T47D (cell line): Measurements from ENCODE around the gene CNTN5.

Experiments used
- DNase-seq, 2 experiments: peaks; one replicate each; pipeline versions ENCODE4 v3.0.0 to v3.0.0-alpha.2; 2011 to 2012; ENCODE audit warnings: low read depth in 1 of 2, low spot score in 1 of 2
- JUND ChIP-seq: IDR thresholded peaks from 2 replicates; pipeline ENCODE4 v1.6.1; 2012; ENCODE audit warnings: low read depth
- in situ Hi-C: cut with HindIII; loops from 2 replicates; pipeline ENCODE4 v1.10.0; 2016; ENCODE audit warnings: low sequenced_read_pairs, low pct_unique_long_range_greater_than_20kb

The CNTN5 gene

GRCh38 chr11:100329352-100329751 is 1308.6 kb downstream of the CNTN5 start:
- no peak for DNase-seq
- TF ChIP-seq JUND: no peak
- in situ Hi-C loops: no loop called here

GRCh38 chr11:100336873-100337272 is 1316.1 kb downstream of the CNTN5 start:
- DNase-seq: no peak
- in situ Hi-C loops: no loop called here
- no peak for TF ChIP-seq JUND

- no peak for TF ChIP-seq JUND
- in situ Hi-C loops: no loop called here
Measured at GRCh38 chr11:100338144-100338840, 1317.5 kb downstream of the CNTN5 start.

GRCh38 chr11:100340466-100341319 is 1319.9 kb downstream of the CNTN5 start:
- no peak for TF ChIP-seq JUND
- DNase-seq: peak in 1 of 2 experiments; percentile 11
- in situ Hi-C loops: no loop called here

More at GRCh38 chr11:100338144-100338840, 1317.5 kb downstream of the CNTN5 start:
- DNase-seq: no peak

GRCh38 chr11:100353083-100353482 is 1332.3 kb downstream of the CNTN5 start:
- in situ Hi-C loops: no loop called here
- no peak for TF ChIP-seq JUND
- no peak for DNase-seq

DNA sequence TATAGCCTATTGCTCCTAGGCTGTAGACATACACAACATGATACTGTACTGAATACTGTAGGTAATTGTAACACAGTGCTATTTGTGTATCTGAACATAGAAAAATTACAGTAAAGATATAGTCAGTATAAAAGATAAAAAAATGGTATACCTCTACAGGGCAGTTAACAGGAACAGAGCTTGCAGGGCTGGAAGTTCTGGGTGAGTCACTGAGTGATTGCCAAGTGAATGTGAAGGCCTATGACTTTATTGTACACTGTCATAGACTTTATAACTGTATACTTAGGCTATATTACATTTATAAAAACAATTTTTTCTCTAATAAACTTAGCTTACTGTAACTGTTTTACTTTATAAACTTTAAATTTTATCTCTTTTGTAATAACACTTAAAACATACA is 1334.0 kb downstream of the CNTN5 start:
- no peak for DNase-seq
- TF ChIP-seq JUND: no peak
- in situ Hi-C loops: no loop called here

DNA sequence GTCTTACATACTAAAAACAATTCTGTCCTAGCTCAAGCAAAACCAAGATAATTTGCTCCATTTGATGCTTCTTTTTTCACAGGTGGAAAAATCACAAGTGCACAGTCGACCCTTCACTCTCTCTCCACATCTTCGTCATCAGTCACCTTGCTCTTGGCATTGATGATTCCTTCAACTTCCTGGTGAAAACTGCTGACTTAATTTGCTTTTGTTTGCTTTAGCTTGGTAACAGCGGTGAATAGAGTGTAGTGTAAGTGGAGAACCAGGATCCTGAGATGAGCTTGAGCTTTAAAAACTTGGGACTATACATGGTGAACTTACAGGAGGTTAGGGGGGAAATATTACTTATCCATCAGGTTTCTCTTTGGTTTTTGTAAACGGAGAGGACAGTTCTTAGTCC is 1335.3 kb downstream of the CNTN5 start:
- peak in 1 of 2 experiments; percentile 39 for DNase-seq
- TF ChIP-seq JUND: no peak

GRCh38 chr11:100359281-100359680 is 1338.5 kb downstream of the CNTN5 start:
- TF ChIP-seq JUND: no peak
- no peak for DNase-seq
- in situ Hi-C loops: no loop called here

More for the DNA sequence above, 1335.3 kb downstream of the CNTN5 start:
- in situ Hi-C loops: no loop called here

- no peak for TF ChIP-seq JUND
- DNase-seq: no peak
- in situ Hi-C loops: no loop called here
Measured at GRCh38 chr11:100367892-100368291, 1347.1 kb downstream of the CNTN5 start.

GRCh38 chr11:100383357-100383865 is 1362.7 kb downstream of the CNTN5 start:
- DNase-seq: no peak
- in situ Hi-C loops: no loop called here
- TF ChIP-seq JUND: no peak

DNA sequence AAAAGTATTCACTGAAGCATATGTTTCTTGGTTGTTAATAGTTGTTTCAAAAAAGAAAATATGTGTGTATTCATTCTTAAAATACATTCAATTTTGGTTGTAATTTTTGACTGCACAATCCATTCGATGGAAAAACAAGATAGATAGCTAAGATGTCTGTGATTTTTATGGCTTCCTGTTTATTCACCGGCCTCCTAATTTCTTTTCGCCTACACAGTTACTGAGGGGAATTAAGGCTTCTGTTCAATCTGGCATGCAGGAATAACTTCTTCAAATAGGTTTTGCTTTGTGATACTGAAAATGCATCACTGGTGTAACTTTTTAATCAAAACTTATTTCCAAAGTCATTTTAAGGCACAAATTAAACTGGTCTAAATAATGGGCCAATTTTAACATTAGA is 1375.5 kb downstream of the CNTN5 start:
- in situ Hi-C loops: no loop called here
- no peak for TF ChIP-seq JUND
- DNase-seq: no peak

- no peak for TF ChIP-seq JUND
- no peak for DNase-seq
- in situ Hi-C loops: no loop called here
Measured at GRCh38 chr11:100397401-100397800, 1376.7 kb downstream of the CNTN5 start.

DNA sequence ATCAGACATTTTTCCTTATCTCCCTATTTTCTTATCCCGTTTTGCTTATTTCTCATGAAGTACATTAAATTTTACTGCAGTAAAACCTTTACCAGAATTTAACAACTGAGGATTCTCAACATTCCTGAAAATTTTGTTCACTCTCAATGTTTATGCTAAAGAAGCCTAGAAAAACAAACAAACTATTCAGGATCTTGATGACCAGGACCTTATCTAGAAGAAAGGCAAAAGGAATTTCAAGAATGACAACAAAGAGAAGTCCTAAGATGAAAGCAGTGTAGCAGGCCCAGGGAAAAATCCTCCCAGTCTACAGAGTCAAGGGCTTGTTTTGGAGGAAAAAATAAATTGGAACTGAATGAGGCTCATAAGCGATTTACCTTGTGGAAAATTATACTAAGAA is 1383.1 kb downstream of the CNTN5 start:
- TF ChIP-seq JUND: no peak
- in situ Hi-C loops: no loop called here
- DNase-seq: no peak
